GM18951 (cell line): Measurements from ENCODE around the gene ZMYND19.

ENCODE experiments used
- POLR2A ChIP-seq: IDR thresholded peaks from 4 replicates; pipeline ENCODE4 v1.6.1; 2011; ENCODE audit warnings: mild to moderate bottlenecking; ENCODE audit not compliant: insufficient read length, insufficient read depth; ENCODE audit errors: extremely low read depth
- in situ Hi-C: fragments of 300-500 bp; cut with MboI; formaldehyde crosslinking; loops from one replicate; pipeline ENCODE4 v1.12.0; 2022; ENCODE audit warnings: low sequenced_read_pairs, mixed read lengths, inconsistent platforms; ENCODE audit not compliant: unreplicated experiment

The ZMYND19 gene

GRCh38 chr9:137620581-137620980, 30.3 kb upstream of the ZMYND19 start:
- in situ Hi-C loops: no loop called here
- no peak for TF ChIP-seq POLR2A

- TF ChIP-seq POLR2A: no peak
- in situ Hi-C loops: no loop called here
Measured at GRCh38 chr9:137620048-137620405, 29.7 kb upstream of the ZMYND19 start.

- TF ChIP-seq POLR2A: no peak
- in situ Hi-C loops: no loop called here
Measured at GRCh38 chr9:137619240-137620047, 29.1 kb upstream of the ZMYND19 start.

DNA sequence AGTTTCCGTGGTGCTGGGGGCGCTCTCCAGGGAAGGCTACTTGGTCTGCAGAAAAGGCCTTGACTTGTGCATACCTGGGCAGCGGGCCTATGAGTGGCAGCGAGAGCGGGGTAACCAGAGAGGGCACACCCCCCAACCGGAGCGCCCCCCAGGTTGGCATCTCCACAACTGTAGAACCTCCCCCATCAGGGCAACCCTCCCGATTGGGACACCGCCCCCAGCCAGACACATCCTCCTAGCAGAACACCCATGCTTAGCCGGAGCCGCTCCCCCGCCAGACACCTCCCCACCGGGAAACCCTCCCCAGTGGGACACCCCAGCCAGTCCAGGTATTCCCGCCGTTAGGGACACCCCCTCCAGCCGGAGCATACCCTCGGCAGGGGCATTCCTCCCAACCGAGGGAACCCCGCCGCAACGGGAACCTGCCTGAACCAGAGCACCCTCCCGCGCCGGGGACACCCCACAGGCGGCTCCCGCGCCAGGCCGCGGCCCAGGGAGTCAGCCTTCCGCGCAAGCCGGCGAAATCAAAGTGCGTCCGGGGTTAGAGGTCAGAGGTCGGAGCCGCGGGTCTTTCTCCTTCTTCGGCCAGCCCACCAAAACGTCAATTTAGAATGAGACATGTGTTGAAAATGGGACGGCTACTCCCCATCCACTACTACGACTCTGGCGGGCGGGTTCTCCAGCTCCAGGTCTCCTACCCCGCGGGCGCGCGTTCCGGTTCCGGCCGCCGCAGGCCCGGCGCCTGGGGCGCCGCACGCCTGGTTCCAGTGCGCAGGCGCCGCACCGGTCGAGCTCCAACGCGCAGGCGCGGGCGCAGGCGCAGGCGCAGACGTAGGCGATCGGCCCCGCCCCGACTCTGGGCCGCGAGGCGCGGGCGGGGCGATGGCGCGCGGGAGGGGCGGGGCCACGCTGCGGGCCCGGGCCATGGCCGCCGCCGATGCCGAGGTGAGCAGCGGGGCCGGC, 28.1 kb upstream of the ZMYND19 start, which contains the start of gene EHMT1:
Gene EHMT1 (plus strand): TSS at position 901 of the 963 bp plus-strand sequence. CDS start 24 bp downstream, at position 925.
- TF ChIP-seq POLR2A: peak; percentile 80
- in situ Hi-C loops: no loop called here

GRCh38 chr9:137615387-137615871, 25.1 kb upstream of the ZMYND19 start:
- in situ Hi-C loops: no loop called here

GRCh38 chr9:137614631-137615386, 24.5 kb upstream of the ZMYND19 start:
- in situ Hi-C loops: no loop called here
- no peak for TF ChIP-seq POLR2A

More at GRCh38 chr9:137615387-137615871, 25.1 kb upstream of the ZMYND19 start:
- TF ChIP-seq POLR2A: no peak

DNA sequence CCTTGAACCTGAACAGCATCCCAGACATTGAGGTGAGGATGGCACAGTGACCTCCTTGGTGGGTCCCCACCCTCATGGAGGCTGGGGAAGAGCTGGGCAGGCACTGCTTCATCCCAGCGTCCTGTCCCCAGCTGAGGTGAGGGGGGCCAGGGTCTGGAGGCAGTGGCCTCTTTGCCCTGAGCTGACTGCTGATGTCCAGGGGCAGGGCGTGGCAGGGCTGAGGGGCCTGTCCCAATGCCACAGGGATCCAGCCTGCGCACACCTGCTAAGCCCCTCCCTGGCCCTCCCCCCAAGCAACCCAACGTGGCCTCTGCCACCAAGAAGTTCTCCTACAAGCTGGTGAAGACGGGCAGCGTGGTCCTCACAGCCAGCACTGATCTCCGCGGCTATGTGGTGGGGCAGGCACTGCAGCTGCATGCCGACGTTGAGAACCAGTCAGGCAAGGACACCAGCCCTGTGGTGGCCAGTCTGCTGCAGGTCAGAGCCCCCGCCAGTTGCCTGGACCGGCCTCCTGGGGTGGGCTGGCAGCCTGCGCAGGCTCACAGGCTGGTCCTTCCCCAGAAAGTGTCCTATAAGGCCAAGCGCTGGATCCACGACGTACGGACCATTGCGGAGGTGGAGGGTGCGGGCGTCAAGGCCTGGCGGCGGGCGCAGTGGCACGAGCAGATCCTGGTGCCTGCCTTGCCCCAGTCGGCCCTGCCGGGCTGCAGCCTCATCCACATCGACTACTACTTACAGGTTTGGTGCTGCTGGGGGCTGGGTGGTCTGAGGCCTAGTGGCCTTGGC, 23.6 kb upstream of the ZMYND19 start:
- in situ Hi-C loops: no loop called here
- TF ChIP-seq POLR2A: peak; percentile 28

DNA sequence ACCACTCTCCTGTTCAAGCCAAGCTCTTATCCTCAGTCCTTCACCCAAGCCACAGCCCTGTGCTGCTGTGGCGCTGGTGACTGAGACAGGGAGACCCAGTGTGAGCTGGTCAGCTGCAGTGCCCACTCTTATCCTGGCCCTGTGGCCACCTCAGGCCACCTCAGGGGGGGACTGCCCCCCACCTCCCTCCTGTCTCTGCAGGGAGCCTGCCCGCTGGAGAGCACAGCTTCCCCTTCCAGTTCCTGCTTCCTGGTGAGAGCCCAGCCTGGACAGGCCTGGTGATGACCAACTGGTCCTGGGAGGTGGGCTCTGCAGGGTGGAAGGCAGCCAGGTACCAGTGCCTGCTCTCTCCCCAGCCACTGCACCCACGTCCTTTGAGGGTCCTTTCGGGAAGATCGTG, 22.9 kb upstream of the ZMYND19 start:
- in situ Hi-C loops: no loop called here
- TF ChIP-seq POLR2A: no peak

GRCh38 chr9:137612741-137613142, 22.4 kb upstream of the ZMYND19 start:
- TF ChIP-seq POLR2A: no peak
- in situ Hi-C loops: no loop called here

GRCh38 chr9:137611623-137612609, 21.6 kb upstream of the ZMYND19 start:
- in situ Hi-C loops: no loop called here
- TF ChIP-seq POLR2A: no peak

DNA sequence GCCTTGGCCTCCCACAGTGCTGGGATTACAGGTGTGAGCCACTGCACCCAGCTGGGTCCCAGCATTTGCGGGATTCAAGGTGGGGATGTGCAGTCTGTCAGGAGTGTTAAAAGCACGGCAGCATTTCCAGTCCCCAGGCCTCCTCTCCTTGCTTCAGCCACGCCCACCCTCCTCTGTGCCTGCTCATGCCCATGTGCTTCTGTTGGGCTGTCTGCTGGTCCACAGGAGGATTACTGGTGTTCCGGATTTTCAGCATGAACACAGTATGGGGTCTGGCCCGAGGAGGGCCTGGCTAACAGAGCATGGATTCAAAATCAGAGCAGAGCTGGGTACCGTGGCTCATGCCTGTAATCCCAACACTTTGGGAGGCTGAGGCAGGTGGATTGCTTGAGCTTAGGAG, 20.6 kb upstream of the ZMYND19 start:
- TF ChIP-seq POLR2A: no peak
- in situ Hi-C loops: no loop called here

GRCh38 chr9:137607141-137607857, 17.0 kb upstream of the ZMYND19 start:
- in situ Hi-C loops: no loop called here
- no peak for TF ChIP-seq POLR2A
